Activated CD8-positive, alpha-beta T cell treated with anti-CD3 and anti-CD28 coated beads for 36 hours (primary cell): ENCODE data around the gene AFF1. TPM values are rescaled to one million over a fixed set of nuclear protein-coding genes. Genes with fewer than 3 reads are reported as not detected.

ENCODE experiments used
- ATAC-seq: fragments of 200-7000 bp; cut with Tn5 transposase; one replicate; pipeline ENCODE4 v1.10.0; 2021; ENCODE audit warnings: mild to moderate bottlenecking, moderate library complexity
- CTCF ChIA-PET: fragments of 350-600 bp; sonication (Branson Sonifier 250); formaldehyde crosslinking; loops from one replicate; lab custom pipeline; 2021; ENCODE audit warnings: antibody characterized with exemption; lab: Charles Lee
- POLR2A ChIA-PET: fragments of 350-600 bp; sonication (Branson Sonifier 250); formaldehyde crosslinking; loops from one replicate; lab custom pipeline; 2021; ENCODE audit warnings: antibody characterized with exemption; lab: Charles Lee
- DNase-seq: peaks from one replicate; pipeline ENCODE4 v3.0.0-alpha.2; 2020
- H3K27ac Mint-ChIP-seq: one replicate; pipeline ENCODE4 v1.8.0; 2021; ENCODE audit warnings: mild to moderate bottlenecking, mixed read lengths
- H3K27me3 Mint-ChIP-seq: one replicate; pipeline ENCODE4 v1.8.0; 2021; ENCODE audit warnings: mixed read lengths
- H3K36me3 Mint-ChIP-seq: one replicate; pipeline ENCODE4 v1.8.0; 2021; ENCODE audit warnings: low read depth, mixed read lengths
- H3K4me1 Mint-ChIP-seq: one replicate; pipeline ENCODE4 v1.8.0; 2021; ENCODE audit warnings: low read depth, mixed read lengths
- H3K4me3 Mint-ChIP-seq: one replicate; pipeline ENCODE4 v1.8.0; 2021; ENCODE audit warnings: mild to moderate bottlenecking, moderate library complexity, mixed read lengths
- H3K9me3 Mint-ChIP-seq: one replicate; pipeline ENCODE4 v1.8.0; 2021; ENCODE audit warnings: mixed read lengths
- intact Hi-C: fragments of 100-400 bp; cut with micrococcal nuclease; formaldehyde crosslinking; loops from one replicate; pipeline ENCODE4 v1.10.0; 2022
- total RNA-seq, 2 experiments: library from RNA; stranded (reverse); gene quantifications; one replicate each; pipeline ENCODE4 v1.2.3, GENCODE V29; 2021
- TF ChIP-seq, protein P1 (sequence below): fragments of 200-600 bp; IDR thresholded peaks from one replicate; pipeline ENCODE4 v1.8.0; 2022; ENCODE audit warnings: antibody characterized with exemption, mild to moderate bottlenecking

Gene AFF1
- total RNA-seq, 2 experiments from 2014 or later: 40.3 to 45.4 TPM

DNA sequence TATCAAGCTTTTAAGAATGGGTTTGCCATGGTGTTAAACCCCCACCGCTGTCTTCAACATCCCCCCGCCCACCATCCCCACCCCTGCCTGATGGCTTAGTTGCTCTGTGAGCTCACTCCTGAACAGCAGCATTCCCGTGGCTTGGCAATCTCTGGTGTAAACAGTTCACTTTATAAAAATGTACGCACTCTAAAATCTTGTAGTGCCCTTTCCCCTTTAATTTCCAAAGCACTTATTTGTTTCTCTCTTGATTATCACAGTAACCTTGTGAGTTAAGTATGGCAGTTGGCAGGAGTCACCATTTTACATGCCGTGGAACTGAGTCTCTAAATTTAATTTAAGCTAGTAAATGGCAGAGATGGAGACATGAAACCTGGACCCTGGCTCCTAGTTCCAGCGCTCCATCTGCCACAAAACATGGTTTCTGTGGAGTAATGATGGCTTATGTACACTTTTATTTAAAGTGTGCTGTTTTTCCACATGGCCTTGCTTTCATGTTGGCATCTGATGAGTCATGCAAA is 123.1 kb downstream of the AFF1 start:
- DNase-seq (no peak), ATAC-seq (no peak)
- ChIA-PET POLR2A (interaction anchor here (1.3 to 1.5 kb wide), 2 partner anchors 35 to 52 kb away, joined by 3 to 5 read pairs; no protein-coding TSS in a partner anchor), CTCF (interaction anchor here (0.8 to 1.6 kb wide), 6 partner anchors 17 to 135 kb away, joined by 3 to 4 read pairs (median 3); partner anchors contain the start of gene AFF1)
- TF ChIP-seq, protein P1, sequence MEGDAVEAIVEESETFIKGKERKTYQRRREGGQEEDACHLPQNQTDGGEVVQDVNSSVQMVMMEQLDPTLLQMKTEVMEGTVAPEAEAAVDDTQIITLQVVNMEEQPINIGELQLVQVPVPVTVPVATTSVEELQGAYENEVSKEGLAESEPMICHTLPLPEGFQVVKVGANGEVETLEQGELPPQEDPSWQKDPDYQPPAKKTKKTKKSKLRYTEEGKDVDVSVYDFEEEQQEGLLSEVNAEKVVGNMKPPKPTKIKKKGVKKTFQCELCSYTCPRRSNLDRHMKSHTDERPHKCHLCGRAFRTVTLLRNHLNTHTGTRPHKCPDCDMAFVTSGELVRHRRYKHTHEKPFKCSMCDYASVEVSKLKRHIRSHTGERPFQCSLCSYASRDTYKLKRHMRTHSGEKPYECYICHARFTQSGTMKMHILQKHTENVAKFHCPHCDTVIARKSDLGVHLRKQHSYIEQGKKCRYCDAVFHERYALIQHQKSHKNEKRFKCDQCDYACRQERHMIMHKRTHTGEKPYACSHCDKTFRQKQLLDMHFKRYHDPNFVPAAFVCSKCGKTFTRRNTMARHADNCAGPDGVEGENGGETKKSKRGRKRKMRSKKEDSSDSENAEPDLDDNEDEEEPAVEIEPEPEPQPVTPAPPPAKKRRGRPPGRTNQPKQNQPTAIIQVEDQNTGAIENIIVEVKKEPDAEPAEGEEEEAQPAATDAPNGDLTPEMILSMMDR: no peak
- Mint-ChIP-seq H3K27ac (peak overlapping the region; percentile 55), H3K4me3 (no peak overlapping the region), H3K27me3 (no peaks in the 10 kb centered on the region), H3K36me3 (peaks cover 26% of the 10 kb centered on the region), H3K4me1 (peaks cover 62% of the 10 kb centered on the region), H3K9me3 (no peaks in the 10 kb centered on the region)
- intact Hi-C loops: loop anchor here (5.0 kb wide), 1 partner anchor 41 kb away; no protein-coding TSS in a partner anchor

DNA sequence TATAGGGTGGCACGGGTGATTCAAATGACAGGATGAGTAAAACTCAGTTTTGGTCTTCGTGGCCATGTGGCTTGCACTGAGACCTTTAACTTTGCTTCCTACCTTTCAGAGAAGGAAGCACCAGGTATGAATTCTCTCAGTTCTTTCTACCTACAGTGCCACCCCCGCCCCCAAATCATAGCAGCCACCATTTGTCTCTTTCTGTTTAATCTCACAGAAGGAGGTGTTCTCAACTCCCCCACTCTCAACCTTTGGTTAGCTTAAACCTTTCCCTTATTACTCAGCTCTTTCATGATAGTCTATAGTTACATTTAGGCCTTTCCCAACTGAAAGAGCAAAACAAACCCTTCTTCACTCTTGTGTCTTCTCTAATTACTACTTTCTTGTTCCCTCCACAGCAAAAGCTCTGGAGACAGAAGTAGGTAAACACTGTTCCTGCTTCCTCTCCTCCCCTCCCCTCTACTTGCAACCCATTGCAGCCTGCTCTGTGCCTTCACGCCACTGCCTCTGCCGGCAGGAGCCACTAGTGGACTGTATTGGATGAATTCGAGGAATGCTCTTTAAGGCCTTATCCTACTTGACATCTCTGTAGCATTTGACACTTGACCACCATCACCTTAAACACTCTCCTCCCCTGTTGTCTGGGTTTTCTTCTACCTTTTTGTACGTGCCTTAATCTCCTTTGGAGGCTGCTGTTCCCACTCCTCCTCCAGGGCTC is 123.7 kb downstream of the AFF1 start:
- peak; percentile 84 for ATAC-seq
- intact Hi-C loops: loop anchor here (5.0 kb wide), 1 partner anchor 41 kb away; no protein-coding TSS in a partner anchor
- POLR2A ChIA-PET: interaction anchor here (0.7 to 1.5 kb wide), 4 partner anchors 15 to 52 kb away, joined by 3 to 5 read pairs (median 3); no protein-coding TSS in a partner anchor

DNA sequence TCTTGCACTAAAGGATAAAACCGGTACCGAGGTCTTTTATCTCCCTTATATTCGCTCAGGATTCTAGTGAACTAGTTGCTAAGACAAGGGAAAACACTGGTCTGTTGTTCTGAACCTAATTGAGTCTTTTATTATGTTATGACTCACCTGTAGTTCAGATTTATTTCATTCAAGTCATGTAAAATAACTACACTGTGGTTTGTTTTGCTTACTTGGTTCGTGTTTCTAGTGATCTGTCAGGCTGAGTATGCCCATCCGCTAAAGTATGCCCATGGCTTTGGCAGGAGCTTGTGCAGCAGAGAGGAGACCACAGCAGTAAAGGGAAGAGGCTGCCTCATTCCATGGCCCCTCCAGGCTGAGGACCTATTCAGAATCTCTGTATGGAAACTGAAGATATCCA is 126.1 kb downstream of the AFF1 start:
- H3K36me3 Mint-ChIP-seq: peaks cover 33% of the 10 kb centered on the region
- intact Hi-C loops: no loop called here
- H3K9me3 Mint-ChIP-seq: no peaks in the 10 kb centered on the region
- DNase-seq (no peak), ATAC-seq (peak; percentile 25)
- TF ChIP-seq, protein P1: no peak
- H3K4me1 Mint-ChIP-seq: peaks cover 57% of the 10 kb centered on the region
- no peak overlapping the region for H3K27ac Mint-ChIP-seq
- H3K27me3 Mint-ChIP-seq: no peaks in the 10 kb centered on the region
- POLR2A ChIA-PET: no interaction called here
- no peak overlapping the region for H3K4me3 Mint-ChIP-seq
- CTCF ChIA-PET: no interaction called here

More for the DNA sequence above, 123.7 kb downstream of the AFF1 start:
- Mint-ChIP-seq H3K36me3 (peaks cover 27% of the 10 kb centered on the region), H3K4me3 (no peak overlapping the region), H3K9me3 (no peaks in the 10 kb centered on the region), H3K4me1 (peaks cover 57% of the 10 kb centered on the region), H3K27ac (peak overlapping the region; percentile 55), H3K27me3 (no peaks in the 10 kb centered on the region)
- CTCF ChIA-PET: interaction anchor here (0.8 to 1.6 kb wide), 5 partner anchors 21 to 136 kb away, joined by 3 to 4 read pairs (median 3); partner anchors contain the start of gene AFF1
- TF ChIP-seq, protein P1: no peak
- peak; percentile 74 for DNase-seq

DNA sequence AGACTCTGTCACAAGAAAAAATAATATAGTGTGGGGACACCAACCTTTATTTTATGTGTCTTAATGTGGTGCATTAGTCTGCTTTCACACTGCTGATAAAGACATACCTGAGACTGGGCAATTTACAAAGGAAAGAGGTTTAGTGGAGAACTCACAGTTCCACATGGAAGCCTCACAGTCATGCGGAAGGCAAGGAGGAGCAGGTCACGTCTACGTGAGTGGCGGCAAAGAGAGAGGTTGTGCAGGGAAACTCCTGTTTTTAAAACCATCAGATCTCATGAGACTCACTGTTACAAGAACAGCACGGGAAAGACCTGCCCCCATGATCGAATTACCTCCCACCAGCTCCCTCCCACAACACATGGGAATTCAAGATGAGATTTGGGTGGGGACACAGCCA is 130.2 kb downstream of the AFF1 start:
- H3K27me3 Mint-ChIP-seq: no peaks in the 10 kb centered on the region
- intact Hi-C loops: no loop called here
- peaks cover 27% of the 10 kb centered on the region for H3K36me3 Mint-ChIP-seq
- no peaks in the 10 kb centered on the region for H3K9me3 Mint-ChIP-seq
- H3K4me3 Mint-ChIP-seq: no peak overlapping the region
- ChIA-PET CTCF (no interaction called here), POLR2A (no interaction called here)
- DNase-seq (no peak), ATAC-seq (no peak)
- peaks cover 40% of the 10 kb centered on the region for H3K4me1 Mint-ChIP-seq
- TF ChIP-seq, protein P1: no peak
- H3K27ac Mint-ChIP-seq: peak overlapping the region; percentile 44
